GM19025 (cell line): ENCODE measurements around the gene MAPT.

ENCODE experiments used
- ATAC-seq: cut with Tn5 transposase; IDR thresholded peaks from one replicate; pipeline ENCODE4 v1.9.1; 2021; ENCODE audit warnings: mild to moderate bottlenecking, low read depth, moderate library complexity; ENCODE audit not compliant: unreplicated experiment

Gene MAPT

DNA sequence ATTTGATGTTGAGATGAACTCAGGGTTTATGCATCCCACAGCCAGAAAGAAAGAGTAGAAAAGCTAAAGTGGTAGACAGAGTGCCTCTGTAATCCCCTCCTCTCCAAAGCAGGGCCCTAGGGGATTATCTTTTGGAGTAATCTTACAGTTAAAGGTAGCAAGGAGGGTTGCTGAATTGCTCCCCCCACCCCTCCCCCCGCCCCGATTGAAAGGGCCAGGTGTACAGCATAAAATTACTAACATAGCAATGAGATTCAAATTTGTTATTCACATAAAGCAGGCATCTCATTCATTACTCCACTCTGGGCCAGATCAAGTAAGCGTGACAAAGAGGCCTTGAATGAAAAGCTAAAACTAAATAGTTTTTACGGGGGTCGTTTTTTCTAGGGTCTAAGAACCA lies 177.4 kb downstream of the MAPT start:
- no peak for ATAC-seq

DNA sequence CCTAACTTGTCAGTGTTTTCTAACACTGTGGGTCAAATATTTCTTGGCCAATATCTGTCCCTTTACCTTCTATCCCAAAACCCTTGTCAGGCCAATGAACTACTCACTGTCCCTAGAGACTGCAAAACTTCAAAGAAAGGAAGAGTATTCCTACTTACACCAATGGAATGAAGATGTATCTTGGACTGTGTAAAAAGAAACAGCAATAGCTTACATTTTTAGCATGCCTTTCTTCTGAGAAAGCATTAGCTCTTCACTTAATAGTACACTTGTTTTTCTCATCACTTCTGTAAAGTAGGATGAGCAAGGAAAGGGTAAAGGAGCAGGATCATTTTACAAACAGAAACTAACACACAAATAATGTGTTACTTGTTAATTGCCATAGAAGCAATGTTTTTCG lies 178.6 kb downstream of the MAPT start:
- no peak for ATAC-seq

- no peak for ATAC-seq
These were observed 180.2 kb downstream of the MAPT start for GRCh38 chr17:46074540-46074939.
